ENCODE results near the gene PPM1E. TPM values are rescaled to one million over a fixed set of nuclear protein-coding genes. Genes with fewer than 3 reads are reported as not detected.

PPM1E gene
- total RNA-seq, 1 experiment from 2014 or later = 7.1 TPM

- Histone ChIP-seq H4K5ac (ENCODE audit: insufficient read length, low read depth, low read length) (no peak overlapping the region), H3K79me2 (ENCODE audit: insufficient read depth, low read length) (no peaks in the 10 kb centered on the region), H3K9ac (ENCODE audit: extremely low read depth, insufficient read length, low read length) (no peak overlapping the region), H2AFZ (ENCODE audit: low read length) (no peak overlapping the region), H2AK5ac (ENCODE audit: insufficient read length, low read length) (no peak overlapping the region), H3K56ac (ENCODE audit: insufficient read length, low read depth, low read length) (no peak overlapping the region), H3K4me1 (ENCODE audit: insufficient read depth, low read length) (no peaks in the 10 kb centered on the region), H3K27me3 (ENCODE audit: insufficient read depth, low read length) (no peaks in the 10 kb centered on the region), H2BK120ac (ENCODE audit: low read depth, low read length, poor library complexity, severe bottlenecking) (no peak overlapping the region), H3K4me2 (ENCODE audit: insufficient read depth, insufficient read length, low read length) (no peak overlapping the region), H2BK20ac (ENCODE audit: low read depth, low read length, poor library complexity, severe bottlenecking) (no peak overlapping the region), H4K91ac (ENCODE audit: insufficient read length, low read depth, low read length) (no peak overlapping the region), H2BK12ac (ENCODE audit: insufficient read length, low read depth, low read length) (no peak overlapping the region), H3K79me1 (ENCODE audit: insufficient read depth, low read depth, low read length, poor library complexity, severe bottlenecking) (no peaks in the 10 kb centered on the region), H2BK15ac (ENCODE audit: low read depth, low read length) (no peak overlapping the region), H3K18ac (ENCODE audit: insufficient read length, low read depth, low read length) (no peak overlapping the region), H3K23ac (ENCODE audit: insufficient read length, low read depth, low read length) (no peak overlapping the region), H3K27ac (ENCODE audit: insufficient read length, low read depth, low read length) (no peak overlapping the region), H3K23me2 (ENCODE audit: insufficient read length, low read depth, low read length, poor library complexity, severe bottlenecking) (no peaks in the 10 kb centered on the region), H3K4ac (ENCODE audit: low read depth, low read length) (no peak overlapping the region), H4K20me1 (ENCODE audit: control insufficient read depth, insufficient read depth, insufficient read length) (no peaks in the 10 kb centered on the region), H3K14ac (ENCODE audit: insufficient read depth, low read length) (no peak overlapping the region), H4K8ac (replicated peaks; ENCODE audit: insufficient read length, low read depth, low read length) (no peak overlapping the region), H3K9me3 (ENCODE audit: control insufficient read depth, low read depth, low read length) (no peaks in the 10 kb centered on the region), H3T11ph (ENCODE audit: low read length) (no peak overlapping the region), H2BK5ac (ENCODE audit: insufficient read length, low read length) (no peak overlapping the region)
- H3K36me3 Mint-ChIP-seq (ENCODE audit: insufficient read depth in 1 of 3, low read depth in 3 of 3) = no peaks in the 10 kb centered on the region
- no peaks in the 10 kb centered on the region for H3K9me3 Mint-ChIP-seq
- no peak; the same call in 2 of the 3 replicates for TF ChIP-seq CTCF (conservative IDR thresholded peaks at IDR 0.05)
- peaks cover 4 to 5% of the 10 kb centered on the region in 2 experiments for H3K4me1 Mint-ChIP-seq
- no peak overlapping the region for H3K4me3 Mint-ChIP-seq
- H3K27me3 Mint-ChIP-seq (ENCODE audit: low read depth) = no peaks in the 10 kb centered on the region
- no CpG with 5 or more reads among the region's 4 CpGs for WGBS (ENCODE audit: extremely low coverage, insufficient read length, low lambda C conversion rate)
- H3K27ac Mint-ChIP-seq = no peak overlapping the region
- no peak for DNase-seq
Observed at GRCh38 chr17:58870747-58871146, 115.1 kb downstream of the PPM1E start.

Data from H9 (cell line).